EH (cell line): Measurements from ENCODE around the gene SLC16A5.
"Not testable (repeated sequence)": the region's sequence is repeated elsewhere in the genome, so short reads cannot be mapped to it uniquely, and the experiment has no call there.

Source experiments
- DNase-seq: peaks from one replicate; pipeline ENCODE4 v3.0.0-alpha.2; 2015; ENCODE audit warnings: low read depth

SLC16A5 gene

DNA sequence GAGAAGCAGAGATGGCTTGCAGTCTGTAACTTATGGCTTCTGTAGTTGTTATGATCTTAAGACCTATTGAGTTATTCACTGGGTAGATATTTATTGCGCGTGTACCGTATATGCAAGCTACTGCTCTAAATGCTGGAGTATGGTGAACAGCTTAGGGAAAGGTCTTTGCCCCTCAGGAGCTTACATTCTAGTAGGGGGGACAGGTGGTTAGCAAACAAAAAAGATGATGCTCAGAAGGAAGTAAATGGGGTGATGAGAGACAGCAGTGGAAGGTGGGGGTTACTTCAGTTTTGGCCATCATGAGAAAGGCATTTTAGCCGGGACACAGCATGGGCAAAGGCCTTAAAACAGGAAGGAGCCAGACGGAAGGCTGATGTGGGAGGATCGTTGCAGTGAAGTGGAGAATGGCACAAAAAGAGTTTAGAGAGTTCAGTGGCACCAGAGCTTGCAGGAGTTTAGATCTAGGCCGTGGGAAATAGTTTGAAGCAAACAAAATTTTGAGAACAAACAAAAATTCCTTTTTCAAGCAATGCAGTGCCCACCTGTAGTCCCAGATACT lies 24.1 kb downstream of the SLC16A5 start:
- DNase-seq = no peak

GRCh38 chr17:75113798-75114551 lies 26.2 kb downstream of the SLC16A5 start:
- peak; percentile 90 for DNase-seq

DNA sequence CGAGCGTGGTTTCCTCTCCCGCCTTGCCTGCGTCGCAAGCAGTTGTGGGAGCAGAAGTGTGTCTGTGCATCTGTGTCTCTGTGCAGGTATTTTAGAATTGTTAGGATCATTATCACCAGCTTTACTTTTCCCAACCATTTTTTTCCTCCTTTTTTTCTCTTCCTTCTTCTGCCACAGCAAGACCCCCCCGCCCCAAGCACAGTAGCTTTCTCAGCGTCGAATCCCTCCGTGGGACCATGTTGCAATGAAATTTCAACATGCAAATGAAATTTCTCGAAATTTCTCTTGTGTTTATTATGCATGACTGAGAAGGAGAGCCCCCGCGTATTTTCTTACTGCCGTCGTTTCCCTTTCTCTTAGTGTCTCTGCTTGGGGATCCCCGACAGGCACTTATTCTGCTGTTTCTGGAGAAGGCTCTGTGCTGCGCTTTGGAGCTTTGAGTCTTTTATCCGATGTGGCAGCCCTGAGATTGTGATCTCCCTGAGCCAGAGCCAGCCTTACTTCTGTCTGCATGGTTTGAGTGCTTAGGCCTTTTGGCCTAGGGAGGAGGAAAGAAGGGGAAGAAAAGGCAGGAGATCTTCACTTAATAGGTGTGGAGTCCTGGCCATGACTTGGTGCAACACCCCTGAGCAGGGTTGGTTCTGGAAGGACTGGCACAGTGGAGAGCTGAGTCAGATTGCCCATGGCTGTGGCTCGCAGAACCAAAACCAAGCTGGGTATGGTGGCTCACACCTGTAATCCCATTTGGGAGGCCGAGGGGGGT lies 27.0 kb downstream of the SLC16A5 start:
- DNase-seq = no peak

DNA sequence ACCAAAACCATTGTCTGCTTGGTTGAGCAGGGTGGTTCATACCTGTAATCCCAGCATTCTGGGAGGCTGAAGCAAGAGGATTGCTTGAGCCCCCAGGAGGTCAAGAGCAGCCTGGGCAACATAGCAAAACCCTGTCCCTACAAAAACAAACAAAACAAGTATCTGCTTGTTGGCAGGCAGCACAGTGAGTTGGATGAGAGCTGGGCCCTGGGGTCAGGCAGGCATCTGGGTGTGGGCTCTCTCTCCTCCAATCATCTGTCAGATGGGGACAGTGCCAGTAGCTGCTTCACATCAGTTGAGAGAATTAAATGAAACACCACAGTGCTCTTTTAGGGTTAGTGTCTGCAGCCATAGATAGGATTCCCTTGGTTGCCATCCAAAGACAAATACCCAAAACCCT lies 27.8 kb downstream of the SLC16A5 start:
- DNase-seq = no peak

- DNase-seq = no peak
Observed at GRCh38 chr17:75116737-75117136, 29.0 kb downstream of the SLC16A5 start.

DNA sequence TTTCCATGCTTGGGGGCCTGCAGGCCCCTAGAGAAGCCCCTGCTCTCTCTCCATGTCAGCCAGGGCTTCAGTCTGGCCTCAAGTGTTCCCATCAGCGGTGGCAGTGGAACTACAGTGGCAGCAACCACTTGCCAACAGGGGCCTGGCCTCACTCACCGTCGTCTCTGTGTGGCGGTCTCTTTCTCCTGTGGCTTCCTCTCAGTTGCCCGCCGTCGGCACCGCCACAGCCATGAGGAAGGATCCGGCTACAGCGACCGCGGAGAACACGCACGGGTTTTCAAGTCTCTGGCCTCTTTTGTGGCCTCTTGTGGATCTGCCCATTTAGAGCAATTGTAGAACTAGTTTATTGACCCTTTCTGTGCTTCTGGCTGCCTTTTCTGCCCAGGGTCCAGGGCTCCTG lies 30.6 kb downstream of the SLC16A5 start:
- DNase-seq = no peak

- peak; percentile 21 for DNase-seq
Observed at GRCh38 chr17:75124041-75124818, 36.5 kb downstream of the SLC16A5 start.

GRCh38 chr17:75124819-75125162 lies 37.0 kb downstream of the SLC16A5 start:
- DNase-seq = no peak

DNA sequence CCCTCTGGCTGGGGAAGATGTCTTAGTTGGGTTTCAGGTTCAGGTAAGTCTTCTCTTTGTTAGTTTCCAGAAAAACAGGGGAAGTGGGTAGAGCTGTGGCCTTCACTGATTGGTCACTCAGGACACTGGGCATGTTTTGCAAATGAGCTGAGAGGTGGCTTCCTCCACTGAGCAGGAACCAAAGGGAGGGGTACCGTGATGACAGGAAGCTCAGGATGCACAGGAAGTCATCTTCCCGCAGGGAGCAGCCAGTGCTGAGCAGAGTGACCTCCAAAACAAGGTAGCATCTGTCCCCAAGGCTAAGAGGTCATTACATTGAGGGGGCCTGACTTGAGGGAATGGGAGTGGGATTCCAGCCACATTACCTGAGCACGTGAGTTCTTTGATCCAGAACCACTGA lies 38.2 kb downstream of the SLC16A5 start:
- no peak for DNase-seq

GRCh38 chr17:75126954-75127353 lies 39.2 kb downstream of the SLC16A5 start:
- no peak for DNase-seq

DNA sequence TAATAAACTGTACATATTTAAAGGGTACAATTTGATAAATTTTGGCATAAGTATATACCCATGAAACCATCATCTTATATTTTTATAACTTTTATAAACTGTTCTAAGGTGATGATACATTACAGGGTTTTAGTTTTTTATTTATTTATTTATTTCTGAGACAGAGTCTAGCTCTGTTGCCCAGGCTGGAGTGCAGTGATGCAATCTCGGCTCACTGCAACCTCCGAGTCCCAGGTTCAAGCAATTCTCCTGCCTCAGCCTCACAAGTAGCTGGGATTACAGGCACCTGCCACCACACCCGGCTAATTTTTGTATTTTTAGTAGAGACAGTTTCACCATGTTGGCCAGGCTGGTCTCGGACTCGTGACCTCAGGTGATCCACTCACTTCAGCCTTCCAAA lies 40.2 kb downstream of the SLC16A5 start:
- not testable (repeated sequence) for DNase-seq

DNA sequence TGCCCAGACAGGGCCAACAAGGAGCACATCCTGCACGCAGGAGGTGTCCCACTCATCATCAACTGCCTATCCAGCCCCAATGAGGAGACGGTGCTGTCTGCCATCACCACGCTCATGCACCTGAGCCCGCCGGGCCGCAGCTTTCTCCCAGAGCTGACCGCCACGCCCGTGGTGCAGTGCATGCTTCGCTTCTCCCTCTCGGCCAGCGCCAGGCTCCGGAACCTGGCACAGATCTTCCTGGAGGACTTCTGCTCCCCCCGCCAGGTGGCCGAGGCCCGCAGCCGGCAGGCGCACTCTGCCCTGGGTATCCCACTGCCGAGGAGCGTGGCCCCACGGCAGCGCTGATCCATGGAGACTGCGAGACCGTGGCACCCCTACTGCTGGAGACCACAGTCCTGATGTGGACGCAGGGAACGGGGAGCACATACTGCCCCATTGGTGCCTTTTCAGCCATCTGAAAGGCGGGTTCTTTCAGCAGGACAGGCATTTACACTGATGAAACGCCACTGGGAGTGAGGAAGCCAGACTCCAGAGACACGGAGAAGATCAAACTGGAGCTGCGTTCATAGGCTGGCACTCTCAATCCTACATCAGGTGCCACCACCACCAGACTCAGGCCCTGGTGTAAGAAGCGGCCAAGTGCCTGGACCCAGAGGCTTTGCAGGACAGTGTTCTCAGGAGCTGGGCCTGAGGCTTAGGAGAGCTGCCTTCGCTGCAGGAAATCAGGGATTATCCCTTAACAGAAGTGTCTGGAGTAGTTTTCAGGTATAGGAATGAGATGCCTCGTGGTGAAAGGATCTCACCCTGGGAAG lies 41.1 kb downstream of the SLC16A5 start:
- no peak for DNase-seq

DNA sequence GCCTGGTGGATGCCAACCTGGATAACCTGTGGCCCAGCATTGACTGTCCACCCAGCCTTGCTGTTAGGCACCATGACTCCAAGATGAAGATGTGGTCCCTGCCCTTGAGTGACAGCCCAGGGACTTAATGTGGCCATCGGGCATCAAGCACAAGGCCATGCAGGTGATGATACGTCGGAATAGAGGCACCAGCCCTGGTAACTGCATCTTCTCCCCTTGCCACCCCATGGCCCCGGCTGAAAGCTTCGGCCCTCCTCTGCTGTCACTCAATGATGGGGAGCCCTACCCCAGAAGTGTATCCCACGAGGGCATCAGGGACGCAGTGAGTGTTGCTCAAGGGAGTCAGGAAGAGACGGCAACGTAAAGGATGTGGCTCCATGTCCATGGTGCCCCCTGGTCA lies 41.8 kb downstream of the SLC16A5 start:
- DNase-seq = no peak

GRCh38 chr17:75130059-75130631 lies 42.4 kb downstream of the SLC16A5 start:
- no peak for DNase-seq

GRCh38 chr17:75130632-75131277 lies 43.0 kb downstream of the SLC16A5 start:
- peak; percentile 68 for DNase-seq

DNA sequence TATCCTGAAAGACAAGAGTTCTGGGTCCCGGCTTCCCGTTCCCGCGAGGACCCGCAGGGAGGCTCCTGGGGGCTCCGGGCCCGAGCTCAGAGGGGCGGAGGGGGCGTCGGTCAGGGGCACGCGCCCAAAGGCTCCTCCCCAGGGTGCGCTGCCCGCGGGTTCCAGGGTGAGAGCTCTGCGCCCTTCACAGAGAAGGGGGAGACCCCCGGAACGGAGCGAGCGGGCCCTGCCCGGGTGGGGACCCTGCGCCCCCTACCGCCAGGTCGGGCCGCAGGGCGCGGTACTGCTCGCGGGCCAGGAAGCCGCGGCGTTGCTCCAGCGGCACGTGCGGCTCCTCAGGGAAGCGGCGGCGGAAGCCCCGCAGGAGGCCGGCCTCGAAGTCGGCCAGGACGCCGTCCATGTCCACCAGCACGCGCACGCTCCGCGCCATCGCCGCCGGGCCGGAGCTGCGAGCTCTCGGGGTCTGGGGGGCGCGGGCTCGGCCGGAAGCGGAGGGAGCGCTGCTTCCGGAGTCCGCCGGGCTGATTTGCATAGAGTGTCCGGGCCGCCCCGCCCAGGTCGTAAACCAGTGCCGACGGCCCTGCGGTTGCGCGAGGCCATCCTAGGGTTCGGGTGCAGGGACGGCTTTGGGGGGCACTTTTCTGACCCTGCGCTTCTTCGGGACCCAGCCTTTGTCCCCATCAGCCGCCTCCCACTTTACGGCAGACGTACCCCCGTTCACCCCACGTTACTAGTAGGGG lies 43.7 kb downstream of the SLC16A5 start, which contains the start of gene NT5C:
Gene NT5C (minus strand): TSS at position 465 of the 740 bp plus-strand sequence. CDS start 35 bp downstream, at position 430.
- peak; percentile 86 for DNase-seq

- not testable (repeated sequence) for DNase-seq
Observed at GRCh38 chr17:75132018-75133000, 44.6 kb downstream of the SLC16A5 start.

DNA sequence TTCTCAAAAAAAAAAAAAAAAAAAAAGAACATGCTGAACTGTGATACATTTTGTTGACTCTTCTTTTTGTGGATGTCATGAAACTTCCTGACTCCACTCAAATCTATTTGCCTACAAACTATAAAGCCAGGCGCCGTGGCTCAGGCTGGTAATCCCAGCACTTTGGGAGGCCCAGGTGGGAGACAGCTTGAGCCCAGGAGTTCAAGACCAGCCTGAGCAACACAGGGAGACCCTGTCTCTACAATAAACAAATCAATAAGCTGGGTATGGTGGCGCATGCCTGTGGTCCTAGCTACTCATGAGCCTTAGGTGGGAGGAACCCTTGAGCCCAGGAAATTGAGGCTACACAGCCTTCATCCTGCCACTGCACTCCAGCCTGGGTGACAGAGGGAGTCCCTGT lies 45.2 kb downstream of the SLC16A5 start:
- no peak for DNase-seq
